ENCODE results near the gene ATP8B1.

ATP8B1 gene

GRCh38 chr18:57715073-57715472, 88.0 kb downstream of the ATP8B1 start:
- no peak for DNase-seq

DNA sequence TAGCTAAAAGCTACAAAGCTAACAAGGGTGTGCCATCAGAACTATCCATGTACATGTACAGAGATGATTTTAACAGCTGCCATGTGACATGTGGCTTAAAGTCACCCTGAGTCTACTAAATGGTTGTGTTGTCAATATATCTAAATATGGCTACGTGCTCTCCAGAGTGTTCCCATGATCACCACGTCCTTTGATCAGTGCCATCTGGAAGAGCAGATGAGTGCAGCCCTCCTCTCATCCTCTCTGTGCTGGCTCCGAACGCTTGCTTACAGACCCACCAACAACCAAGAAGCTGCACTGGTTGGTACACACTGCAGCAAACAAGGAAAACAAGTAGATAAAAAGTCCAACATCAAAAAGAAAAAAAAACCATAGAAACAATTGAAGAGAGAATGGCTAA, 92.9 kb downstream of the ATP8B1 start:
- no peak for DNase-seq

DNA sequence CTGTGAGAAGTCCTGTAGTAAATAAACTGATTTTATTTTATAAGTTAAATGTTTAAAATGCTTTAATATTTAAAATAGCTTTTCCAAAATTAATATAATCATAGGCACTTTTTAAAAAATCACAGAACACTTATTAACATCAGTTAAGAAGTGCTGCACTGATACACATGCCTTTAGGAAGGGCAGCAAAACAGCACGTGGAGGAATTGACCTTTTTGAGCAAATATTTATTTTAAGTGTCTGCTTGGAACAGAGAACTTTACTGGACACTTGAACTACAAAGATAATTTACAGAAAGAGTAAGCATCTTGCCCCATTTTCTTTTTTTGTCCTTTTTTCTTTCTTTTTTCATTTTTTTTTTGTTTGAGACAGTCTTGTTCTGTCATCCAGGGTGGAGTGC, 93.8 kb downstream of the ATP8B1 start:
- no peak for DNase-seq

- DNase-seq, result no peak
Observed at GRCh38 chr18:57708288-57708687, 94.8 kb downstream of the ATP8B1 start.

DNA sequence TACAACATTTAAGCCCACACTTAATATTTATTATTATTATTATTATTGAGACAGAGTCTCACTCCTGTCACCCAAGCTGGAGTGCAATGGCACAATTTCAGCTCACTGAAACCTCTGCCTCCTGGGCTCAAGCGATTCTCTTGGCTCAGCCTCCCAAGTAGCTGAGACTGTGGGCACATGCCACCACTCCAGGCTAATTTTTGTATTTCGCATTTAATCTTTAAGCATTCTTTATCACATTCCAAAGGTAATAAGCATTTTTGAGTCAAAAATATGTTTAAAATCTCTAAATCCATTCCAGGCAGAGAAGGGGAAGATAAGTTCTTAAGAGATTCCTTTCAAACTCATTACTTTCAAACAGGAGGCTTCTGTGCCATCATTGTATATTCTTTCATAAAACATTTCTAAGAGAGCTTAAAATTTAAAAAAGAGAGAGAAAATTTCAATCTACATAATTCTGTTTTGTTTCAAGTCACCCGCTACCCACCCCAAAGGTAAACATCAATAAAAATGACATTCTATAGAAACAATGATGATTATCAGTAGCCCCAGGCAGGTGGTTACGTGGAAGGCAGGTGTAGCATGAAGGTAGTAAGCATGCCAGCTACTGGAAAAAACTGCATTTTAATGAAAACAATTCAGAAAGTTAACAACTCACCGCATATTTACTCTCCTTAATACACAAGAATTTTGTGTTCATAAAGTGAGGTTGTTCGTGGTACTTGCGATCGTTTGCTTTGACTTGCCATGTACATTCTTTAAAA, 97.1 kb downstream of the ATP8B1 start:
- no peak for DNase-seq

DNA sequence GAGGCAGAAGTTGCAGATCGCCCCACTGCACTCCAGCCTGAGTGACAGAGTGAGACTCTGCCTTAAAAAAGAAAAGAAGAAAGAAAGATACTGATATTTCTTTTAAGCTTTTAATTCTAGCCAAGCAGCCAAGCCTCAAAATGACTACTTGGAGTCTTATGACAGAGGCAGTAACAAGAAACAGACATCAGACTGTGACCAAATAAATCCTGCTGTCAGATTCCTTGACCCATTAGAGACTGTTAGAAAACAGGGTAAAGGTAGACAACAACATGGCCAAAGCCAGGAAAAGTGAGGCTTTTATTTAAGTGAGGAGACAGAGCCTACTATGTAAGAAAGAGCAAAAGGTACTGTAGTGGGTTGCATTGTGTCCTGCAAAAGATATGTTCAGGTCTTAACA, 98.1 kb downstream of the ATP8B1 start:
- no peak for DNase-seq

GRCh38 chr18:57698571-57699276, 104.4 kb downstream of the ATP8B1 start:
- no peak for DNase-seq

DNA sequence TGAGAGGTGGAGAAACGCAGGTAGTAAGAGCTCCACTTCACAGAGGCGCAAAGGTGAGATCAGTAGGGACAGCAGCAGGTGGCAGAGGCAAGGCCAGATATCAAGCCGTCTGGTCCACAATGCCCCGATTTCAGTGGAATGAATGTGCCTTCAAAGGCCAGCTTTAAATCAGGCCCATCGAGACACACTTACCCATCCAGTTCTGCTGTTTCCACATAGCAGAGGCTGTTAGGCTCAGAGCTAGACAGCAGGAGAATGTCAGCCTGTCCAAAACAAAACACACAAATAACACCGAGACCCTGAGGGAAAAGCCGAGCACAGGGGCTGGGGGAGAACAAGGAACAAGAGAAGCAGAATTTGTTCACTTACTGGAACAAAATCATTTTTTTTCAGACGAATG, 105.7 kb downstream of the ATP8B1 start:
- no peak for DNase-seq

- DNase-seq, result no peak
Observed at GRCh38 chr18:57696271-57696670, 106.8 kb downstream of the ATP8B1 start.

- DNase-seq, result no peak
Observed at GRCh38 chr18:57691363-57691762, 111.8 kb downstream of the ATP8B1 start.

GRCh38 chr18:57687970-57688369, 115.1 kb downstream of the ATP8B1 start:
- DNase-seq, result no peak

- DNase-seq, result no peak
Observed at GRCh38 chr18:57683470-57683869, 119.6 kb downstream of the ATP8B1 start.

- DNase-seq, result no peak
Observed at GRCh38 chr18:57677262-57678211, 125.6 kb downstream of the ATP8B1 start.

DNA sequence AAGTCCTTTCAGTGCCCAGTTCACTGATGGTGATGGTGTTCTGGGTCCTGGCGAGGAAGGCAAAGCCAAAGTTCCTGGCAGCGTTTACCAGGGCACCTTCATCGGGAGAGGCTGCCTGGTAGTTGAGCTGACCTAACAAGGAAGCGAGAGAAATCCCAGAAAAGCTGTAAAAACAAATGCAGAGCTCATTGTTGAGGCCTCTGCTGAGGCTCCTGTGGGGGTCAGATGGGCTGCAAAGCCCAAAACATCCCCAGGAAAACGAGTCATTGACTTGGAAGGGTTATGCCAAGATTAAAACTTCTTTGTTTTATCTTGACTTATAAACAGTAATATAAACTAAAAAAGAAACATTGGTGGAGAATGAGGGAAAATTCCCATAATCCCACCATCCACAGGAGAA, 128.2 kb downstream of the ATP8B1 start:
- no peak for DNase-seq

DNA sequence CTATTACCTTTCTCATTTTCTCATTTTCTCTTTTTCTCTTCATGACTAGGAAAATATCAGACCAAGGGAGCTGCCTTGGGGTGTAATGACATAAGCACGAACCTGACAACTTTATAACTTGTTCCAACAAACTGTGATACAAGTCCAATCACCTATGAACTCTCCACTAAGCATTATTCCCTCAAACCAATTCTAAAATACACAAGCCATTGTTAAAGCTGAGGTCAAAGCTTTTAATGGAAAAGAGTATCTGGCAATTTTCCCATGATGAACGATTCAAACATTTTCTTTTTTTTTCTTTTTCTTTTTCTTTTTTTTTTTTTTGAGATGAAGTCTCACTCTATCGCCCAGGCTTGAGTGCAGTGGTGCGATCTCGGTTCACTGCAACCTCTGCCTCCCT, 133.1 kb downstream of the ATP8B1 start:
- DNase-seq, result no peak

GRCh38 chr18:57668021-57668420, 135.1 kb downstream of the ATP8B1 start:
- DNase-seq, result no peak

DNA sequence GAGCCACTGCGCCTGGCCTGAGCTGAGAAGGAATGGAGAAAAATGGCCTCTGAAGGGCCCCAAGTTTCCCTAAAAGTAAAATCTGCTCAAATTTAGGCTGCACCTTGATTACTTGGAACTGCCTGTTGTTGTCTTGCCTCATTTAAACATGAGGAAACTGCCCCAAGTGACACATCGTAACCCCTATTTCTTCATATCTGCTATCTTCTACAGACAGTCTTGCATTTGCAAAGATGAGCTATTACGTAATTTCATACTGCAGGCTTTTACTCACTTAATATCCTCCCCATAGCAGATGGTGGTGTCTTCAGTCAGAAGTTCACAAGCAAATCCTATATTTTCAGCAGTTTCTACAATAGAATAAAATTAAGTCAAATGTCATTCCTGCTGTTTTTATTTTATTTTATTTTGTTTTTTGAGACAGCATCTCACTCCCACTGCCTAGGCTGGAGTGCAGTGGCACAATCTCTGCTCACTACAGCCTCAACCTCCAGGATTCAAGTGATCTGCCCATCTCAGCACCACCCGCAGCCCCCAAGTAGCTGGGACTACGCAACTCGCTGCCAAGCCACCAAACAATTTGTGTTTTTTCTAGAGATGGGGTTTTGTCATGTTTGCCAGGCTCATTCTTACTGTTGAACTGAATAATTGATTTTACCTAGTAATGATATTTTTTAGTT, 136.2 kb downstream of the ATP8B1 start:
- no peak for DNase-seq

- no peak for DNase-seq
Observed at GRCh38 chr18:57664568-57665165, 138.4 kb downstream of the ATP8B1 start.

DNA sequence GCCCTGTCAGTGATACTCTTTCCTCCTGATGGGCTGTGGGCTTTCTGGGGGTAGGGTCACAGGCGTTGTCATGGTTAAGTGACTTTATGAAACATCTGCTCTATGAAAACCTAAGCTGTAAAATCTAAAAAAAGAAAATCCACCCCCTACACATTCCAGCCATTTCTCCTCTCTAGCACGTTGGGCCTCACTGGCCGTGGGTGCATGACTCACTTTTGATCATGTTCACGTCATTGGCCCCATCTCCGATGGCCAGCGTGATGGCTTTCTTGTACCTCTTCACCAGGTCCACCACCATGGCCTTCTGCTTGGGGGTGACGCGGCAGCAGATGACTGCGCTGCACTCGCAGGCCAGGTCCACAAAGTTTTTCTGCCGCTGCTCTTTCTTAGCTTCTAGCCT, 142.2 kb downstream of the ATP8B1 start:
- DNase-seq, result no peak

DNA sequence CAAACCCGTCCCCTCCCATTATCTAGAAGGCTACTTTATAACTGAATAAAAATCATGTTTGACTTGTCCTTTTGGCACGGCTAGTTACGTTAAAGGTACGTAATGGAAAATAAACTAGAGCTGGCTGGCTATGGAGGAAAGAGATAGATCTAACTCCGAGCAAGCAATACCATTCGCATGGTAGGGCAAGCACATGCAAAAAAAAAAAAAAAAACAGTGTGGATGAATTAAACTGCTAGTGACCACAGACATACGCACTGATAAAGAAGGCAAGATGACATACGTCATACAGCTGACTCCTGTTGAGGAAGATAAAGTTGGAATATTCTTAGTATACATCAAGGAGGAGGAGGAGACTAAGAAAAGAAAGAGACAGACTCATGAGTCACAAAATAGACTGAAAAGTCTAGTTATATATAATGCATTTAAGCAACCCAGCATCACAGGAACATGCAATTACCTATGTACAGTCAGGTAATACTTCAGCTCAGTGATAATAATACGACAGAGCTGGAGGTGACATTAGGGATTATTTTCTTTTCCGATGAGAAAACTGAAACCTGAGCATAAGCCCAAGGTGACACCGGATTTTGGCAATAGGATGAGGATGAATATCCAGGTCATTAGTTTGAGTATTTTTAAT, 143.5 kb downstream of the ATP8B1 start:
- no peak for DNase-seq

DNA sequence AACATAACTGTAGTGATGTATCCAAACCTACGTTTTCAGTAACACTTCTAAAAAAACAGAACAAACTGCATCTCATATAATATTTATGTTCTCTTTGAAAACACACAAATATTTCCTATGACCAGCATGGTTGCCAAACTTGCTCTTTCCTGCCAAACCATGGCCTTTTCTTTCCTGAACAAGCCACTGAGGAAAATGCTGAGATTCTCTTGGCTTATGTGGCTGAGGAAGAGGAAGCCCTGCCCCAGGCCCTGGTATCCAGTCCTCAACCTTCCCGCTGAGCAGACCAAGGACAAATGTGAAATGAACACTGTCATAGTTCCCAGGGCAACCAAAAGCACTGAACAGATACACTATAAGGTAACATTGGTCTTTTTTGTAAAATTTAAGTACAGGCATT, 145.6 kb downstream of the ATP8B1 start:
- DNase-seq, result no peak

DNA sequence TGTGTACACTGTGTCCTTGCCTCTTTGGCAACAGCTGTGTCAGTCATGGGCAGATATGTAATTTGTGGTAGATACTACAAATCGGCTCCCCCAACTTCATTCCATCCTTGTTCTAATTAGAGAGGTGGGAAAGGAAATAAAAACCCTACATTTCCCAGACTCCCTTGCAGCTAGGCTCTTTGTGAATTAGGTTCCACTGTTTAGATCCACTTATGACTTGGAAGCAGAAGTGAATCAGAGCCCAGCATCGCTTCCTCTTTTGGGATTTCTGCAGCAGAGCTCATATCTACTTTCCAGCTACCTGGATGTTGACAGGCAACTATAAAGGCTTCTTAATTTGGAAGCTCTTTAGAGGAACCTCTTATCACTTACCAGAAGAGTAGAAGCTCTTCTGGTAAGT, 147.4 kb downstream of the ATP8B1 start:
- no peak for DNase-seq

Data from cortex of kidney (tissue), 1 donor.